WI38 (cell line): ENCODE data around the gene ZBTB22.
A peak's percentile ranks its signal among the peaks of the same experiment; 100 is the strongest.

Source experiments
- H3K4me3 ChIP-seq: 2 replicates; pipeline ENCODE4 v1.5.1; 2011; ENCODE audit warnings: low read depth, mild to moderate bottlenecking, control low read depth, low read length
- CTCF ChIP-seq: IDR thresholded peaks from 2 replicates; pipeline ENCODE4 v1.5.1; 2012; ENCODE audit warnings: low read depth, mild to moderate bottlenecking, control low read depth, low read length

Gene ZBTB22

GRCh38 chr6:33278810-33279209, 38.7 kb downstream of the ZBTB22 start:
- H3K4me3 ChIP-seq: no peak overlapping the region
- no peak for TF ChIP-seq CTCF

- no peak for TF ChIP-seq CTCF
- H3K4me3 ChIP-seq: no peak overlapping the region
Observed at GRCh38 chr6:33278392-33278741, 39.2 kb downstream of the ZBTB22 start.

GRCh38 chr6:33277663-33278391, 39.7 kb downstream of the ZBTB22 start:
- H3K4me3 ChIP-seq: peak overlapping the region; percentile 41; the same call in 1 of the 2 replicates
- no peak for TF ChIP-seq CTCF

- peak; percentile 39; the same call in 1 of the 2 replicates for TF ChIP-seq CTCF
- peak within 1 kb of the TSS; percentile 41 for H3K4me3 ChIP-seq
Observed at GRCh38 chr6:33276864-33277662, 40.5 kb downstream of the ZBTB22 start, which contains the start of gene B3GALT4. Gene B3GALT4 (plus strand): TSS chr6:33277123. CDS start chr6:33277420, 297 bp downstream.

GRCh38 chr6:33276581-33276863, 41.0 kb downstream of the ZBTB22 start:
- no peak for TF ChIP-seq CTCF
- peak overlapping the region; percentile 41 for H3K4me3 ChIP-seq

GRCh38 chr6:33275795-33276580, 41.6 kb downstream of the ZBTB22 start:
- peak overlapping the region; percentile 41 for H3K4me3 ChIP-seq

- TF ChIP-seq CTCF: no peak
- H3K4me3 ChIP-seq: peak overlapping the region; percentile 75
Observed at GRCh38 chr6:33273924-33274902, 43.3 kb downstream of the ZBTB22 start.
